Stimulated activated naive CD4-positive, alpha-beta T cell (primary cell): Measurements from ENCODE around the gene CRADD.

Experiments used
- DNase-seq, 6 experiments: peaks; one replicate each; lab custom pipeline; 2025; lab: John Stamatoyannopoulos, UW

Gene CRADD

DNA sequence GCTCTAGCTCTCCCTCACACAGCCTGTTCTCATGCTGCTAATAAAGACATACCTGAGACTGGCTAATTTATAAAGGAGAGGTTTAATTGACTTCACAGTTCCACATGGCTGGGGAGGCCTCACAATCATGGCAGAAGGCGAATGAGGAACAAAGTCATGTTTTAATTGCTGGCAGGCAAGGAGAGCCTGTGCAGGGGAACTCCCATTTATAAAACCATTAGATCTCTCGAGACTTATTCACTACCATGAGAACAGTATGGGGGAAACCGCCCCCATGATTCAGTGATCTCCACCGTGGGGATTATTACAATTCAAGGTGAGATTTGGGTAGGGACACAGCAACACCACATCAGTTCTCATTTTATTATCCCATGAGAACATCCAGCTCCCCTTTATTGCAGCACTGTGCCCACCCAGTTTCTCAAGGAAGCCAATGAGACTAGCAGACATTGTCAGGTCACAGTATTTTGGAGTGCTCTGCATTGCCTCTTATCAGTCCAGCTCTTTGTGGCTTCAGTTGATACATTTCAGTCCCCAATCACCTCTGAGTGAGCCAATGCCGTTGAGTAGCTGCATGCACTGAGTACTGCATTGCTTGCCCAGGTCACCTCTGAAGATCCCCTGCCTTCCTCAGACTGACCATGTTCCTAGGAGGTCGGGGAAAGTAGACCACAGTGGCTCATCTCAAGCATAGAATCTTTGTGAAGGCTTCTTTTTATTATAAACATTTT is 131.2 kb downstream of the CRADD start:
- no peak for DNase-seq

DNA sequence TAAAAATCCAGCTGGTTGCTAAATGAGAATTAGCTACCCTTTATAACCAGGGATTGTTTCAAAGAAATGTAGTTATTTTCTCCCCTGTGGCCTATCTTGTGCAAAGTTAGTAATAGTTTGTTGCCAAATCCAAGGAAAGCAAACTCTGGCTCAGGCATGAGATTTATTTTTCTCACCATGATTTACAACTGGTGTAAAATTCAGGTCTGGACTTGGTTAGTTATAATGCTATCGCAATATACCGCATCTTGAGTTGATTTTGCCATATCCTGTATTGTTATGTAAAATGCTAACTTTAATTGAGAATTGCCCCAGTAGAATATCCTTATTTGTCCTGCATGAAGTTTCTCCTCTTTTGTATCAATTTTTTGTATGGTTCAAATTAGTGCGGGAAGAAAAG is 135.5 kb downstream of the CRADD start:
- no peak for DNase-seq

GRCh38 chr12:93813186-93813585 is 136.0 kb downstream of the CRADD start:
- no peak for DNase-seq

GRCh38 chr12:93813972-93814821 is 137.0 kb downstream of the CRADD start:
- no peak for DNase-seq

- DNase-seq: no peak
Measured at GRCh38 chr12:93818488-93819049, 141.4 kb downstream of the CRADD start.

GRCh38 chr12:93819050-93819491 is 141.9 kb downstream of the CRADD start:
- no peak for DNase-seq

- DNase-seq: no peak
Measured at GRCh38 chr12:93823616-93824391, 146.6 kb downstream of the CRADD start.

DNA sequence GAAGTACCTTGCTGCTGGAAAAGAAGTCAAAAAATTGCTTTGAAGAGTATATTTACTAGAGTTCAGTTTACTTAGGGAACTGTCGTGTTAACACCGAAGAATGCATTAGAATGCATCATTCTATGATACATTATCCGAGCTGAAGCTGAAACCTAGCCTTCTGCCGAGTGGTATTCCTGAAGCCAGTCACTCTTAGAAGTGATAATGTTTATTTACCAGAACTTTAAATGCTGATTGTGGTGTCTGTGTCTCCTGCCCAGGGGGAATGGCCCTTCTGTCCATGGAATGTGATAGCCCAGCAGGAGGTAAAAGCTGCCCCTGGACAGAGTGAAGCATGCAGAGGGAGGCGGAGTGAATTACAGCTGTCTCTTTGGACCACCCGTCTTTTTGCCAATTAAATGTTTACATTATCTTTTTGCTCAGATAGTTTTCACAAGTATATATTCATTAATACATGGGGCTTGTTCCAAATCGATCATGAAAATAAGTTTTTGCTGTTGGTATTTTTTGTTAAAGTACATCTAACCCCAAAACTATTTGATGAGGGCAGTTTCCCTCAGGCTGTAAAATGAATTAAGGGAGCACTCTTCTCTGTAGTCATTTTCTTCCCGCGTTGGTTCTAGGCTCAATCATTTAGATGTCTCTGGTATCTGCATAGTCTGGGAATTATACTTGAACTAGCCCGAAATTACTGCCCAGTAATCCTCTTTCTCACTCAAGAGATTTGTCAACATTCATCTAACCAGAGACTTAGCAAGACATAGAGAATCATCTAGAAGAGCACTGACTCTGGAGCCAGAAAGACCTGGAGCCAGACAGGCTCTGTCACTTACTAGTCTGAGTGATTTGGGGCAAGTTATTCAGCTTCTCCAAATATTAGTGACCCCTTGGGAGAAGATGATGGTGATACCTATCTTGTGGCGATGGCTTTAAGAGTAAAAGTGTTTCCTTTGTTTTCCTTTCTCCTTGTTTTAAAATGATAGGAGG is 147.6 kb downstream of the CRADD start:
- DNase-seq: no peak

DNA sequence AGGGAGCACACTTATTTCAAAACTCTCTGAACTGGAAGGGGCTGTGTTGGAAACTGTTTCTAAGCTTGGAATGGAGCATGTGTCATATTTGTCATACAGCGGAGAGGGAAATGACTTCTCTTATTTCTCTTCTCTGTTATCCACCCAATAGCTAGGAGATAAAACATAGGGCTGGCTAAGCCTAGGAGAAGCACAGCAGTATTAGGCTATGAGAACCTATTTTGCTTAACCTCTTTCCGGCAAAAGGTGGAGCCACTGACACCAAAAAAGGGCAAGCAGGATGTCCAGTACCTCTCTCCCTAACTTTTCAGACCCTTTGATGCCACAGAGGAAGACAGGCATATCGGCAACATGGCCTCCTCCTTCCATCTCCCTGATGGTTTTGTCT is 148.3 kb downstream of the CRADD start:
- DNase-seq: no peak

DNA sequence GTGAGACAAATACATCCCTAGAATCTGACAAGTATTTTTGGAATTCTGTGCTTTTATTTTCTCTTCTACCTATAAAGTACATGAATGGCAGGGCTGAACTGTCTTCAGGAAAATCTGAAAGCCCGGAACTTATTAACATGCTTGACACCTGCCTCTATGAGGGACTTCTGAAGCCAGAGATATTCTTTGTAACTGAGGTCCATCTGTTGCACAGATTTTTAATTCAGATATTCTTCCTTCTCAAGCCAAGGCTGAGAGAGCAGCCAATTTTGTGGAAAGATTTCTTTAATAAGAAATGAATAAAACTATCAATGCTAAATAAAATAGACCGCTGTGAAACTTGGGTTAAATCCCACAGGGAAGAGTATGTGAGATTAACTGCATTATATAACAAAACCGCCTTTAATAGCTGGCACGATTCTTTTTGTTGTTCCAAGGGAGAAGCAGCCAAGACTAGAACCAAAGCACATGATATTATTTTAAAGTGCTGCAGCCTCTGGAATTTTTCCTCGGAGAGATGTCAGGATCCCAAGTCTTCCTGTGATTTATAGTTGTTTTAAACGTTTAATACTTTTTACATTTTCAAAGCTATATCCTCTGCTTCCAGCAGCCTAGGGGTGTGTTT is 148.9 kb downstream of the CRADD start:
- DNase-seq: no peak

GRCh38 chr12:93827179-93827578 is 150.0 kb downstream of the CRADD start:
- no peak for DNase-seq

DNA sequence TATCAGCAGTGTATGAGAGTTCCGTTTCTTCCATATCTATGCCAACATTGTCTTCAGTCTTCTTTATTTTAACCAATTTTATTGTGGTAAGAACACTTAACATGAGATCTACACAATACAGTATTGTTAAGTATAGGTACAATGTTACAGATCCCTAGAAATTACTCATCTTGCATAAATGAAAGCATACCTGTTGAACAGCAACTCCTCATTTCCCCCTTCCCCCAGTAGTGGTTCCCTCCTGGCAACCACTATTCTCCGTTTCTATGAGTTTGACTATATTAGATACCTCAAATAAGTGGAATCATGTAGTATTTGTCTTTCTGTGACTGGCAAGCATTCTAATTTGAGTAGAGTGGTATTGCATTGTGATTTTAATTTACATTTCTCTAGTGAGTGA is 150.5 kb downstream of the CRADD start:
- DNase-seq: no peak

GRCh38 chr12:93829016-93829415 is 151.8 kb downstream of the CRADD start:
- DNase-seq: no peak

DNA sequence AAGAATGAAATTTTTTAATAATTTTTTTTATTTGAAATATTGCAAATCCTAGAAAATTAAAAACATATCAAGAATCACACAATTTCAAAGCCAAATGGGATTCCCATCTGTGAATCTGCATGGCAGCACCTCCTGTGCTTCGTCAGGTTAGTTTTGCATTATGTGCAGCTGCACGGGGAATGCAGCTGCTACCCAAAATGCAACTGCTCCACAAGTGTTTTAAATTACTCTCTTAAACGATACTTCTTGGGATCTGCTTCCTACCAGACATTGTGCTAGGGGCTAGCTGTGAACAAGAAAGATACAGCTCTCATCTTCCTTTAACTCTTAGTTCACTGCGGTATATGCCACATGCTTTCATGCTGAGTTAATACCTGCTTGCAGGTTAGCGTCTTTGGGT is 154.2 kb downstream of the CRADD start:
- no peak for DNase-seq

GRCh38 chr12:93832131-93832530 is 155.0 kb downstream of the CRADD start:
- no peak for DNase-seq

GRCh38 chr12:93833946-93834345 is 156.8 kb downstream of the CRADD start:
- no peak for DNase-seq

- DNase-seq: no peak
Measured at GRCh38 chr12:93836620-93837260, 159.6 kb downstream of the CRADD start.

- no peak for DNase-seq
Measured at GRCh38 chr12:93838193-93838592, 161.0 kb downstream of the CRADD start.

DNA sequence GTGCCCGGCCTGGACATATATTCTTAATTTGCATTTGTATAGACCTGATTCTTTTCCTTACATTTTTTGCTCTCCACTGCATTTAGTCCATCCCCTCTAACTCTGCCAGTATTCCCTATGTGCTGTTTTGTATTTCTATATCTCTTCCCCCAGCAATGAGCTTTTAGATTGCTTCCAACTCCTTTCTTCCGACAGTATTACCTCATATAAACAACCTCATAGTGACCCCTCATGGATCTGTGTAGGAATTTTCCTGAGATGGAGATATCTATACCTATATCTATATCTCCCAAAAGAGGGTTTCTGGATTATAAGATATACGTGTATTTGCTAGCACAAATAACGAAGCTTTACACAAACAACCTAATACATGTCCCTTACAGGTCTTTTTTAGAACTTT is 161.9 kb downstream of the CRADD start:
- no peak for DNase-seq

- DNase-seq: no peak
Measured at GRCh38 chr12:93841671-93842070, 164.5 kb downstream of the CRADD start.
